ENCODE measurements around the gene KCNH1.

KCNH1 gene

GRCh38 chr1:210751911-210752310 lies 382.0 kb downstream of the KCNH1 start:
- ATAC-seq, result no peak
- H3K4me3 Mint-ChIP-seq, result no peak overlapping the region
- H3K36me3 Mint-ChIP-seq (ENCODE audit: low read depth), result no peaks in the 10 kb centered on the region
- no peaks in the 10 kb centered on the region for H3K9me3 Mint-ChIP-seq
- H3K27ac Mint-ChIP-seq, result no peak overlapping the region
- no peaks in the 10 kb centered on the region for H3K4me1 Mint-ChIP-seq
- DNase-seq, result no peak
- peaks cover 7% of the 10 kb centered on the region for H3K27me3 Mint-ChIP-seq

GRCh38 chr1:210750468-210750867 lies 383.5 kb downstream of the KCNH1 start:
- Mint-ChIP-seq H3K27ac (no peak overlapping the region), H3K36me3 (ENCODE audit: low read depth) (no peaks in the 10 kb centered on the region), H3K4me1 (no peaks in the 10 kb centered on the region), H3K9me3 (no peaks in the 10 kb centered on the region), H3K4me3 (no peak overlapping the region), H3K27me3 (peaks cover 4% of the 10 kb centered on the region)
- ATAC-seq, result no peak
- DNase-seq, result no peak

- no peaks in the 10 kb centered on the region for H3K4me1 Mint-ChIP-seq
- H3K9me3 Mint-ChIP-seq, result no peaks in the 10 kb centered on the region
Measured at GRCh38 chr1:210748796-210749195, 385.2 kb downstream of the KCNH1 start.

GRCh38 chr1:210747890-210748289 lies 386.1 kb downstream of the KCNH1 start:
- Mint-ChIP-seq H3K4me1 (no peaks in the 10 kb centered on the region), H3K36me3 (ENCODE audit: low read depth) (no peaks in the 10 kb centered on the region), H3K27ac (no peak overlapping the region), H3K9me3 (no peaks in the 10 kb centered on the region), H3K27me3 (peaks cover 4% of the 10 kb centered on the region), H3K4me3 (no peak overlapping the region)
- DNase-seq (no peak), ATAC-seq (no peak)

More at GRCh38 chr1:210748796-210749195, 385.2 kb downstream of the KCNH1 start:
- no peak for DNase-seq
- no peak for ATAC-seq
- Mint-ChIP-seq H3K36me3 (ENCODE audit: low read depth) (no peaks in the 10 kb centered on the region), H3K27ac (no peak overlapping the region), H3K4me3 (no peak overlapping the region), H3K27me3 (peaks cover 4% of the 10 kb centered on the region)

- no peak overlapping the region for H3K4me3 Mint-ChIP-seq
- no peak for DNase-seq
- H3K27ac Mint-ChIP-seq, result no peak overlapping the region
- no peaks in the 10 kb centered on the region for H3K4me1 Mint-ChIP-seq
- ATAC-seq, result no peak
- H3K27me3 Mint-ChIP-seq, result peaks cover 4% of the 10 kb centered on the region
- no peaks in the 10 kb centered on the region for H3K36me3 Mint-ChIP-seq (ENCODE audit: low read depth)
- H3K9me3 Mint-ChIP-seq, result no peaks in the 10 kb centered on the region
Measured at GRCh38 chr1:210747112-210747511, 386.8 kb downstream of the KCNH1 start.

GRCh38 chr1:210746024-210746731 lies 387.8 kb downstream of the KCNH1 start:
- H3K4me1 Mint-ChIP-seq, result no peaks in the 10 kb centered on the region
- H3K27ac Mint-ChIP-seq, result no peak overlapping the region
- no peak overlapping the region for H3K4me3 Mint-ChIP-seq
- no peak for ATAC-seq
- H3K27me3 Mint-ChIP-seq, result peaks cover 4% of the 10 kb centered on the region
- no peaks in the 10 kb centered on the region for H3K9me3 Mint-ChIP-seq
- no peaks in the 10 kb centered on the region for H3K36me3 Mint-ChIP-seq (ENCODE audit: low read depth)
- DNase-seq, result no peak

GRCh38 chr1:210743038-210743437 lies 390.9 kb downstream of the KCNH1 start:
- Mint-ChIP-seq H3K9me3 (no peaks in the 10 kb centered on the region), H3K36me3 (ENCODE audit: low read depth) (no peaks in the 10 kb centered on the region), H3K27me3 (peaks cover under 1% of the 10 kb centered on the region), H3K4me3 (no peak overlapping the region), H3K27ac (no peak overlapping the region), H3K4me1 (no peaks in the 10 kb centered on the region)
- DNase-seq, result no peak
- ATAC-seq, result no peak

- ATAC-seq (no peak), DNase-seq (no peak)
- H3K27me3 Mint-ChIP-seq, result peaks cover 4% of the 10 kb centered on the region
- H3K4me1 Mint-ChIP-seq, result no peaks in the 10 kb centered on the region
- H3K4me3 Mint-ChIP-seq, result no peak overlapping the region
- no peaks in the 10 kb centered on the region for H3K36me3 Mint-ChIP-seq (ENCODE audit: low read depth)
- H3K27ac Mint-ChIP-seq, result no peak overlapping the region
- no peaks in the 10 kb centered on the region for H3K9me3 Mint-ChIP-seq
Measured at GRCh38 chr1:210741564-210741963, 392.4 kb downstream of the KCNH1 start.

- H3K4me1 Mint-ChIP-seq, result no peaks in the 10 kb centered on the region
- H3K4me3 Mint-ChIP-seq, result no peak overlapping the region
- no peaks in the 10 kb centered on the region for H3K36me3 Mint-ChIP-seq (ENCODE audit: low read depth)
- H3K27ac Mint-ChIP-seq, result no peak overlapping the region
- DNase-seq (no peak), ATAC-seq (no peak)
- peaks cover 6% of the 10 kb centered on the region for H3K27me3 Mint-ChIP-seq
- H3K9me3 Mint-ChIP-seq, result no peaks in the 10 kb centered on the region
Measured at GRCh38 chr1:210739627-210740026, 394.3 kb downstream of the KCNH1 start.

GRCh38 chr1:210738256-210738655 lies 395.7 kb downstream of the KCNH1 start:
- ATAC-seq, result no peak
- H3K9me3 Mint-ChIP-seq, result no peaks in the 10 kb centered on the region
- no peaks in the 10 kb centered on the region for H3K4me1 Mint-ChIP-seq
- no peak for DNase-seq
- no peaks in the 10 kb centered on the region for H3K36me3 Mint-ChIP-seq (ENCODE audit: low read depth)
- peaks cover 6% of the 10 kb centered on the region for H3K27me3 Mint-ChIP-seq
- H3K4me3 Mint-ChIP-seq, result no peak overlapping the region
- H3K27ac Mint-ChIP-seq, result no peak overlapping the region

- H3K27me3 Mint-ChIP-seq, result peaks cover 6% of the 10 kb centered on the region
- H3K4me1 Mint-ChIP-seq, result no peaks in the 10 kb centered on the region
- no peaks in the 10 kb centered on the region for H3K36me3 Mint-ChIP-seq (ENCODE audit: low read depth)
- ATAC-seq (no peak), DNase-seq (no peak)
- no peak overlapping the region for H3K27ac Mint-ChIP-seq
- no peaks in the 10 kb centered on the region for H3K9me3 Mint-ChIP-seq
- no peak overlapping the region for H3K4me3 Mint-ChIP-seq
Measured at GRCh38 chr1:210736713-210737112, 397.2 kb downstream of the KCNH1 start.

- no peaks in the 10 kb centered on the region for H3K4me1 Mint-ChIP-seq
- ATAC-seq, result no peak
- H3K9me3 Mint-ChIP-seq, result no peaks in the 10 kb centered on the region
- no peak overlapping the region for H3K4me3 Mint-ChIP-seq
- no peak for DNase-seq
- peaks cover 2% of the 10 kb centered on the region for H3K27me3 Mint-ChIP-seq
- no peaks in the 10 kb centered on the region for H3K36me3 Mint-ChIP-seq (ENCODE audit: low read depth)
- no peak overlapping the region for H3K27ac Mint-ChIP-seq
Measured at GRCh38 chr1:210731597-210731996, 402.4 kb downstream of the KCNH1 start.

- Mint-ChIP-seq H3K27ac (no peak overlapping the region), H3K9me3 (no peaks in the 10 kb centered on the region), H3K36me3 (ENCODE audit: low read depth) (no peaks in the 10 kb centered on the region), H3K4me1 (no peaks in the 10 kb centered on the region), H3K4me3 (no peak overlapping the region), H3K27me3 (no peaks in the 10 kb centered on the region)
- no peak for DNase-seq
- no peak for ATAC-seq
Measured at GRCh38 chr1:210731193-210731592, 402.8 kb downstream of the KCNH1 start.

GRCh38 chr1:210730023-210730422 lies 403.9 kb downstream of the KCNH1 start:
- H3K4me1 Mint-ChIP-seq, result no peaks in the 10 kb centered on the region
- ATAC-seq (no peak), DNase-seq (no peak)
- H3K27ac Mint-ChIP-seq, result no peak overlapping the region
- H3K9me3 Mint-ChIP-seq, result no peaks in the 10 kb centered on the region
- no peaks in the 10 kb centered on the region for H3K36me3 Mint-ChIP-seq (ENCODE audit: low read depth)
- no peaks in the 10 kb centered on the region for H3K27me3 Mint-ChIP-seq
- no peak overlapping the region for H3K4me3 Mint-ChIP-seq

- Mint-ChIP-seq H3K4me3 (no peak overlapping the region), H3K9me3 (no peaks in the 10 kb centered on the region), H3K27me3 (no peaks in the 10 kb centered on the region), H3K4me1 (no peaks in the 10 kb centered on the region), H3K36me3 (ENCODE audit: low read depth) (no peaks in the 10 kb centered on the region), H3K27ac (no peak overlapping the region)
- no peak for ATAC-seq
- DNase-seq, result no peak
Measured at GRCh38 chr1:210728437-210729149, 405.4 kb downstream of the KCNH1 start.
